ENCODE measurements around the gene IQCE. TPM values are rescaled to one million over a fixed set of nuclear protein-coding genes. Genes with fewer than 3 reads are reported as not detected.
"Not testable (repeated sequence)": the region's sequence is repeated elsewhere in the genome, so short reads cannot be mapped to it uniquely, and the experiment has no call there.

The IQCE gene
- total RNA-seq, 1 donor from 2014 or later, result 12.1 TPM

DNA sequence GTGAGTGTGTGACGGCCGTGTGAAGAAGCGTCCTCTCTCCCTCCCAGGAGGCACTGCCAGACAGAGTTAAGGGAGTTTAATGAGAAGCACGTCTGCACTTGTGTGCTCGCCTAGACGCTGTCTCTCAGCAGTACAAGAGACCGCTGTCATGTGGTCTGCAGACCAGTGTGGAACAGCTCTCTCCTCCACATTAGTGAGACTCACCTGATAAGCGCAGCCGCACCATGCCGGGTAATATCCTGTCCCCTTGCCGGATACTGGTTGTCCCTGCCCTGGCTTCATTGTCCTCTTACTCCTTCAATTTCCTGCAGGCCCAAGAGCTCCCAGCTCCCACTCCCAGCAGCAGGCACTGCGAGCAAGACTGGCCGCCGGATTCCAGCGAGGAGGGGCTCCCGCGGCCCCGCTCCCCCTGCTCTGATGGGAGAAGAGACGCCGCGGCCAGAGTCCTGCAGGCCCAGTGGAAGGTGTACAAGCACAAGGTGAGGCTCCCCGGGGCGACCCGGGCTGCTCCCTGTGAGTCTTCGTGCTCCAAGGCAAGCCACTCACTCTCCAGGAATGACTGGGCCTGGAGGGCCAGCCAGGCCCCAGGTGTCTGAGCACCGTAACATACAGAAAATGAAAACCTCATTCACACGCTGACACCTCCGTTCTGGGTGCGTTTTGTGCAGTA is 39.5 kb downstream of the IQCE start:
- no peak for DNase-seq (ENCODE audit: low read depth)

DNA sequence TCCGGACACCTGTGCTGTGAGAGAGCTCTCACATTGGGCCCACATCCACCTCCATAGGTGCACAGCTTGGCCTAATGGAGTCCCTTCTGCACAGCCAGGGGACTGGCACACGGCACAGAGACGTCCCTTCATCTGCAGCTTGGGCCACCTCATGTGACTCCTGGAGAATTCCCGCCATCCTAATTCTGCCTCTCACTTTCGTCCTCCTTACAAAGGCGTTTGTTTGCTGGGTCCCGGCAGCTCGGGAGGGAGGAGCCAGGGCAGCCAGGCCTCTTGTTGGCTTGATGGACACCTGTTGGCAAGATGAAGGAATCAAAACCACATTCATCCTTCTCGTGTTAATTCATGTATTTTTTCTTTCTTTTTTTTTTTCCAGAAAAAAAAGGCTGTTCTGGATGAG is 42.3 kb downstream of the IQCE start:
- no peak for DNase-seq (ENCODE audit: low read depth)

DNA sequence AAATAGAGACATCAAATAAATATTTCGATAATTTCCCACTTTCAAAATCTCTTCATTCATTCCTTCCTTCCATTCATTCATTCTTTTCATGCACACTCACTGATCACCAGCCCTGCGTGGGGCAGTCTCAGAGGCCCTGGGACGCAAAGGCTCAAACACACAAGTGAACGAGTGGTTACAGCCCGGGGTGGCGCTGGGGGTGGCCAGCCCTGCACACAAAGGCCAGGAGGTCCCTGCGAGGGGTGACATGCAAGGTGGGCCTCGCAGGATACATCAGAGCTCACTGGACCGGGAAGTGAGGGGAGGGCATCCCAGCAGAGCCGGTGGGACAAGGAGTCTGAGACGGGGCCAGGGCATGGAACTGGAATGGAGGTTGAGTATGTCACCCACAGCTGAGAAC is 43.1 kb downstream of the IQCE start:
- DNase-seq (ENCODE audit: low read depth), result no peak

DNA sequence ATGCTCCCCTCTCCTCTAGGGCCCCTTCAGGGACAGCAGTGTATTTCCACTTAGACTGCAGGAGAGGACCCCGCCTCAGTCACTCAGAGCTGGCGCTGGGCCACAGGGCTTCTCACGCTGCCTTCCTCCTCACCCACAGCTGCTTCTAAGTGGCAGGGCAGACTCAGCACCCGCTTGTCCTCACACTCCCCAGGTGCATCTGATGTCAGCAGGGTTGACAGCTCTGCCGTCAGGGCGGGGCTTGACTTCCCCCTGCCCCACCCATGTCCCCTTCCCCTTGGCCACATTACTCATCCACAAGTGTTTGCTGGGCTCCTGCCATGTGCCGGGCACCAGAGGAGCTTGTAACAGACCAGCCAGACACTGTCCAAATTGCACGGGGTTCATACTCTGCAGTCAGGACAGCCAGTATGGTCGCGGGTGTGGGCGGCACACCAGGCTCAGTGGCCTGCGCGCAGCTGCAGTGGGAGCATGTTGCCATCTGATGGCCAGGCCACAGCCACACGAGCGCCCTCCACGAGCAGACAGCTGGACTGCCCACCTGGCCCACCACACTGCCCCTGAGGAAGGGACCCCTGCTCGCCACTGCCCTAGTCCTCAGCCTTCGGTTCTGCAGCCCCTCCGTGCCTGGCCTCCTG is 43.7 kb downstream of the IQCE start:
- DNase-seq (ENCODE audit: low read depth), result peak; percentile 62

DNA sequence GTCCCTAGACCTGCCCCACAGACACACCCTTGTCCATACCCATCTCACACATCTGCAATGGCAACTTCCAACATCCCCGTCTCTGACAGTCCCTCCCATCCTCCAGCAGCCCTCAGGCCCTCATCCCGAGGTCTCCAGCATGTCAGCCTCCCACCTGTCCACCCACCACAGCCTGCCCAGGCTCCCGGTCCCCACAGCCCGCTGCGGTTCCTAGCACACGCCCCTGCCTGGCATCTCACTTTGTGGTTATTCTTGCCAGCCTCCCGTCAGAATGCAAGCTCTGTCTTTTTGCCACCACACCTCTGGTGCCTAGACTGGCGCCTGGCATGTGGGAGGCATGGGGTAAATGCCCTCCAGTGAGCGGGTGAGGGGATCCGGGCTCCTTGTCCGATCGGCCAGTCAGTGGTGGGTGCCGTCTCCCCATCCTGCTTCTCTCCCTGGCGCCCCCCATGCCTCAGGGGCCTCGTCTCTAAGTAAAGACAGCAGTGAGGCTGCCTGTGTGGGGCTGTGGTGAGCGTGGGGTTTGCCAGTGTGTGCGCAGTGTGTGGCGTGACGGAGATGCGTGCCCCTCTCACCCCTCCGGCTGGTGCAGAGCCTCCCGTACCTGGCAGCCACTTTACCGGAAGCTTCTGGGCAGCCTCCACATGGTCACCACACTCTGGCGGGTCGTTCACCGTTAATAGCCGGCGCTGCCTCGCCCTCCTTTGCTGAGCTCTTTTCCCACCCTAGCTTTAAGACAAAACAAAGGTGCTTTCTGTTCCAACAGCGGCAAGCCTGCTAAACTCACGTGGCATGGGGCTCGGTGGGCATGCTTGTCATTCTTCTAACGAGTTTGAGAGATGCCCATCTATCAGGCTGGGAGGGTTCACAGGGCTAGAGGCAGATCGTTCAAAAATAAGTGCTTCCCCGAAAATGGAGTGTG is 44.5 kb downstream of the IQCE start:
- DNase-seq (ENCODE audit: low read depth), result peak; percentile 75

DNA sequence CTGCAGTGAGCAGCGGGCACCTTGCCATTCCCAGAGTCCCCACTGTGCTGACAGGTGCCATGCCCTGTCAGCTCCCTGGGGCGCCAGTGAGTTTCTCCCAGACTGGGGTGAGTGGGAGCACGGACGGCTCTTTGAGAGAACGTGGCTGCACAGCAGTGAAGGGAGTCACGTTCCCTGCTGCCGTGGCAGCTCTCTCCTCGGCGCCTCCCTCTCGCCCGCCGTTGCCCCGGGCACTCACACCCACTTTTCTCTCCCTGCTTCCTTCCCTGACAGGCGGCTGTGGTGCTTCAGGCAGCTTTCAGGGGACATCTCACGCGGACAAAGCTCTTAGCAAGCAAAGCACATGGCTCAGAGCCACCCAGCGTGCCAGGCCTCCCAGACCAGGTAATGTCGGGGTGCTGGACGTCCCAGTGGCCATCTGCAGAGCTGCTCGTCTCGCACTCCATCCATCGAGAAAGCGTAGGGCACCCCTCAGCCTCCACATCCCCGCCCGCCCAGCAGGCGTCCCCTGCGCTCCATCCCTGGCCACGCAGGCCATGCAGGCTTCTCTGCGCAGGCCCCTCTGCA is 45.9 kb downstream of the IQCE start:
- no peak for DNase-seq (ENCODE audit: low read depth)

DNA sequence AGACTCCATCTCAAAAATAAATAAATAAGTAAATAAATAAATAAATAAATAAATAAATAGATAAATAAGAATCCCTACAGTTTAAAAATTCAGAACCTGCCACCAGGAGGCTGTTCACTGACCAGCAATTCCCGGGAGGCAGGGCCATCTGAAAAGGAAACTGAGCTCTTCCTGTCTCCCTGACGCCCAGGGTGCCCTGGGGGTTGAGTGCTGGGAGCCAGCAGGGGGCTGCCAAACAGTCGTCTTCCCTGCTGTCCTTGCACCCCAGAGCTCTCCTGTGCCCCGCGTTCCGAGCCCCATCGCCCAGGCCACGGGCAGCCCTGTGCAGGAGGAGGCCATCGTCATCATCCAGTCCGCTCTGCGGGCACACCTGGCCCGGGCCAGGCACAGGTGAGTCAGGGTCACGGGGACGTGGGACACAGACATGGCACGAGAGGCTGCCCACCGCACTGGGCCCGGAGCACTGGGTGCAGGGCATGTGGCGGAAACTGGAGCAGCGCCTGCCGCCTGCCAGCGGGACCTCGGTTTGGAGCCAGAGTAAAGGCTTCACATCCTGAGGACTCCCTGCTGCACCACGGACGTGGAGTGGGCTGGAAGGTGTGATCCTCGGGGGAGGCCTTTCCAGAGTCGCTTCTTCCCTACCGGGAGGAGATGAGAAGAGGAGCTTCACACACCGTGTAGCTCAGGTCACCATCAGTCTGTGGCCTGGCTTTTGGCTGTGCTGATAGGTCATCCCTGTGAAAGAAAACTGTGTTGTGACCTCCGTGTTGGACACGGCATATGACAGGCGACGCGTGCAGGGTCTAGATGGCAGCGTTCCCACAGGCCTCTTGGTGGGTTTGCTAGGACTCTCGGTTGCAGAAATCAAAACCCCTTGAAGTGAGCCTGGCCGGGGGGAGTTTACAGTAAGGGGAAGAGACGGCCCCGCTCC is 47.1 kb downstream of the IQCE start:
- DNase-seq (ENCODE audit: low read depth), result no peak

DNA sequence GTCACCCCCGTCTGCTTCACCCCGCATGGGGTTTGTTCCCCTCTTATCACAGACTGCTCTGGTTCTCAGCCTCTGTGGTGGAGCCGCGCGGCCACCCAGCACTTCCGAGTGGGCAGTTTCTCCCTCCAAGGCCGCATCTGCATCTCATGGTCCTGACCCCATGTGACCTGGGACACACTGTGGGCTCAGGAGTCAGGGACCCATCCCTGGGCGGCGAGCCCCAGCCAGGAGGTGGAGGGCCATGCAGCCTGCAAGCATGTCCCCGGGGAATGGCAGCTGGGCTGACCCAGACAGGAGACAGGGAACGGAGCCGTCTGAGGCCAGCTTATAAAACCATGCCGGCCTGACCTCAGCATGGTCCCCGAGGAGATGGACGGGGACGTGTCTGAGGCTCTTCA is 47.8 kb downstream of the IQCE start:
- DNase-seq (ENCODE audit: low read depth), result no peak

DNA sequence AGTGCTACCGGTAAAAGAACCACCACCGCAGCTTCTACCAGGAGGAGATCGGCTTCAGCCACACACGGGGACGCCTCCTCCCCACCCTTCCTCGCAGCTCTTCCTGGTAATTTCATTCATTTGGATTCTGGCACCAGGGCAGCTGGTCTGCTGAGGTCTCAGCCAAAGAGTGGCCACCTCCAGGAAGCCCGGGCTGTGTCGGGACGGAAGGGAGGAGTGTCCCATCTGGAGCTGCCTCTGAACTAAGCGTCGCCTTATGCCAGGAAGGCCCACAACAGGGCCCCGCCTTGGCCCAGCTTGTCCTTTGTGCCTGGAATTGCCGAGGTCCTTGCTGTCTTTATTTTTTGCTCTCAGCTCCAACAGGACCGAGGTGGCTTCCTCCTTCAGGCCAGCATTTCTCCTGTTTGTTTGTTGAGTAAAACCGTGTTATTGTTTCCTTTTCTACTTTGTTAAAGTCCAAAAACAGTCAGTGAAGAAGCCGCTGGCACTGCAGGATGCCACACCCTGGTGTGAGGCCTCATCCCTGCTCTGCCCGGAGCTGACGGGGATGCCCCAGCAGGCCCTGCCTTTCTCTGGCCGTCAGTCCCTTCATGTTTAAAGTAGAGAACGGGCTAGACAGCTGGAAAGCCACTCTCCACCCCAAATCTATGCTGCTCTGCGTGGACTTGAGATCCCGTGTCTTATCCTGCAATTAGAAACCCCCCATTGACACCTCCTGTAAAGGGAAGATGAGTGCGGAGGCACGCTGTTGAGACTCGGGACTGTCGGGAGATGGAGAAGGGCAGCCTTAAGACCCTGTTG is 48.5 kb downstream of the IQCE start:
- DNase-seq (ENCODE audit: low read depth), result no peak

DNA sequence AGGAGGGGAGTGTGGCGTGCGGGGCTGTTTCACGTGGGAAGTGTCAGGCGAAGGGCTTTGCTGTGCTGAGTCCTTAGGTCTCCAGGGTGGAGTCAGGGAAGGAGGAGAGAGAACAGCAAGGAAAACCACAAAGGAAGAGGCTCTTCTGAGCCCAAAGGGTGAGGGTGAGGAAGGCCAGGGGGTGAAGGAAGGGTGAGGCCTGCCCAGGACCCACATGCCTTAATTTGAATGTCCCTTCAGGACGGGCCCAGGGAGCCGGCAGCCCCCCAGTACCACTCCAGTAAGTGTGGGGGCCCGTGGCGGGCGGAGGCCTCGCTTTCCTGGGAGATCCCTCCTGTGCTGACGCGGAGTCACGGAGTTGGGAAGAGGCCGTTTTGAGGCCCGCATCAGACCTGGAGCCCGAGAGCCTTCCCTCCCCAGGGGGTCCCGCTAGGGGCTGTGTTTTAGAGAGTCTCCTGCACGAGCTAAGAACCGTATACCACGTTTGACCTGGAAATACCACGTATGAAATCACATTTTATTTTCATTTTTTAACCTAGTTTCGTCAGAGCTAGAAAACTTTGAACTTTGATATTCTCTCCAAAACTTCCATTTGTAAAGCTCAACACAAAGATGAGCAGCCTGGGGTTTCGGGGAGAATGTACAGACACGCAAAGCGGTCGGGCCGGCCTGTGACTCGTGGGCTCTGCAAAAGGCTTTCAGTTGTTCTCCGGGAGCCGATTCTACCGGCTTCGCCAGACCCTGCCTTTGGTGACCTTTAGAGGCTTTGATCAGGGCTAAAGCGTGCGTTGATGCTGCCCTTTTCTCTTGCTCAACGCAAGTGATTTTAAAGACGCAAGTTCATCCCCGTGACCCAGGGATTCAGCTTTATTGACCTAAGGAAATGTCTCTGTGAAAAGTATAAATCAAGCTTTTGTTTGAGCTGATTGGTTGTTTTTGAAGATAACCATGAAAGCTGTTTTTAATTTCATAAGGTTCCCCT is 49.4 kb downstream of the IQCE start:
- no peak for DNase-seq (ENCODE audit: low read depth)

DNA sequence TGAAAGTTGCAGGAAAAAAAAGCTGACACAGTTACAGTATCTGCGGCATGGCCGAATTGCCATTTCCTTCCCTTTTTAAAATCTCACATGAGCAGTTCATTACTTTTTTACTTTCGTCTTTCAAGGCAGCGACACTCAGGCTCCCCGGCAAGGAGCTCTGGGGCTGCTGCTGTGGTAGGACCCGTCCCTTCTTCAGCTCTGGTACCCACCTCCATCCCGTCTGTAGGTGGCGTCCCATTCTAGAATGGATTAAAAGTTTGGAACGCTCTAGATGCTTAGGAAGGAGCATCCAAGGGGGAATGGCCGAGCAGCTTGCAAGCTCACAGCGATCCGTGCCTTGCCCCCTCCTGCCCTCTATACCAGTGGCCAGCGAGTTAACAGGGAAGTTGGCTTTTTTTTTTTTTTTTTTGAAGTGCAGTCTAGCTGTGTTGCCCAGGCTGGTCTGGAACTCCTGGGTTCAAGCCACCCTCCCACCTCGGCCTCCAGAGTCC is 50.2 kb downstream of the IQCE start:
- DNase-seq (ENCODE audit: low read depth), result no peak

DNA sequence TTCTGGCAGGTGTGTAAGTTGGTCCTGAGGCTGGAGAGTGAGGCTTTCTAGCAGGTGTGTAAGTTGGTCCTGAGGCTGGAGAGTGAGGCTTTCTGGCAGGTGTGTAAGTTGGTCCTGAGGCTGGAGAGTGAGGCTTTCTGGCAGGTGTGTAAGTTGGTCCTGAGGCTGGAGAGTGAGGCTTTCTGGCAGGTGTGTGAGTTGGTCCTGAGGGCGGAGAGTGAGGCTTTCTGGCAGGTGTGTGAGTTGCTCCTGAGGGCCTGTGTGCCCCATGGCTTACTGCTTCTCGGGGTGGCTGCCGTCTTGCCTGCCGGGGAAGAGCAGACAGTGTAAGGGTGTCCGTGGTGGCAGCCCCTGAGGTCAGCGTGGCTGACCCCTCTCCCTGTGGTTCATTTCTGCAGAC is 50.9 kb downstream of the IQCE start:
- not testable (repeated sequence) for DNase-seq (ENCODE audit: low read depth)

DNA sequence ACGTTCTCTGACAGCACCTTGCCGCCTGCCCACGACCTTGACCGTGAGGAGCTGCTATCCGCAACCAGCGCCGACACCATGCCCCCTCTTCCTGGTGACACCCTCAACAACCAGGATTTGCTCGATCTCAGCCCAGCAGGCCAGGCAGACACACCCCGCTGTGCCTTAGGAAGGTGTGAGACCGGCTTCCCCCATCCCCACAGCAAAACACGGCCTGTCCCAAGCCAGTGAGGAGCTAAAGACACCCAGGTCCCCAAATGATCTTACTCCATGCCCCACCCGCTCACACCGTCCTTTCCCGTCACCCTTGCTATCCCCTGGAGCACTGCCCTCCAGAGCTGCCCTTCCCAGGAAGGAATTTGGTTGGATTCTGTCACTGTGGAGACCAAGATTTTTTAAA is 51.7 kb downstream of the IQCE start:
- no peak for DNase-seq (ENCODE audit: low read depth)

DNA sequence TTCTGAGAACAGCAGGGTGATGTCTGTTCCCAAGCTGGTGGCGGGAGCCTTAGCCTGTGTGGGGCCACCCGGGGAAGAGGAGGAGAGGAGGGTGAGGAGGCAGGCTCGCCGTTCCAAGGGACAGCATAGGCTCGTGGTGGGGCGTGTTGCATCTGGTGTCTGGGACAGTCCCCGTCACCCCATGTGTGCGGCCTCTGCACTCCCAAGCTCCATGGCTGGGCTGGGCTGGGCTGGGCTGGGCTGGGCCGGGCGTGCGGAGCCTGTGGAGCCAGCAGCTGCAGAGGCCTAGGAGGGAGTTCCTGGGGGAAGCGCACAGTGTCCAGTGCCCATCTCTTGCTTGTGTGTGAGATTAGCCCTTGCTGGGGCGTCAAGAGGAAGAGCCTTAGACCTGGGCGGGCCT is 52.1 kb downstream of the IQCE start:
- DNase-seq (ENCODE audit: low read depth), result peak; percentile 46

DNA sequence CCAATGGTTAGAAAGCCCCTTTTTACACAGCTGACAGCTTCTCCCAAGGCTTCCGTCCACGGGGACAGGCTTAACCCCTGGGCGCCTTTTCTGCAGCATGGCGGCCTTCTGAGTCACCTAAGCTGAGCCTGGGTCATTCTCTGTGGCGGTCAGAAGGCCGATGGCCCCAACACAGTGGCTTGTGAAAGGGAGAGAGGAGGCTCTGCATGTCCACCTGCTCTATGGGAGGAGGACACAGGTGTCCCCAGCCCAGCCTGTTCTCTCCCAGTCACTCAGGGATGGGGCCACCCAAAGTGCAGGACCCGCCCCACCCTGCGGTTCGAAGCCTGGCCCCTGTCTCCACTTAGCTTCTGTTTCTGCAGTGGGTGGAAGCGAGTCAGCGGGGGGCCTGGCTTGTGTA is 52.6 kb downstream of the IQCE start:
- no peak for DNase-seq (ENCODE audit: low read depth)

DNA sequence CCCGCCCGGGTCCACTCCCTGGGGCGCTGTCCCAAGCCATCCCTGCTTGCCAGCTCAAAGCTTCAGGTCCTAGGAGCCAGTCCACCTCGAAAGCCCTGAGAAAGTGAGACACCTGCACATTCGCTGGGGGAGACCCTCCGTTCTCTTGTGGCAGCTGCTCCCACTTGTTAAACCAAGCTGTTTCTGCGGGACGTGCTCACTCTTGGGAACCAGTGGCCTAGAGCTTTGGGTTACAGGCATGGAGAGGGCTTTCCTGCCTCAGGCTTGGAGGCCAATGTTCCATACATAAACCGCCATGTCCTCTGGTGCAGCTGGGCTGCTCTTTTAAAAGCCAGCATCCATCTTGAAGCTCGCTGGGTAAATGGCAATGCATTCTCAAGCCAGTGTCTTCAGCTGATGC is 53.1 kb downstream of the IQCE start:
- DNase-seq (ENCODE audit: low read depth), result no peak

DNA sequence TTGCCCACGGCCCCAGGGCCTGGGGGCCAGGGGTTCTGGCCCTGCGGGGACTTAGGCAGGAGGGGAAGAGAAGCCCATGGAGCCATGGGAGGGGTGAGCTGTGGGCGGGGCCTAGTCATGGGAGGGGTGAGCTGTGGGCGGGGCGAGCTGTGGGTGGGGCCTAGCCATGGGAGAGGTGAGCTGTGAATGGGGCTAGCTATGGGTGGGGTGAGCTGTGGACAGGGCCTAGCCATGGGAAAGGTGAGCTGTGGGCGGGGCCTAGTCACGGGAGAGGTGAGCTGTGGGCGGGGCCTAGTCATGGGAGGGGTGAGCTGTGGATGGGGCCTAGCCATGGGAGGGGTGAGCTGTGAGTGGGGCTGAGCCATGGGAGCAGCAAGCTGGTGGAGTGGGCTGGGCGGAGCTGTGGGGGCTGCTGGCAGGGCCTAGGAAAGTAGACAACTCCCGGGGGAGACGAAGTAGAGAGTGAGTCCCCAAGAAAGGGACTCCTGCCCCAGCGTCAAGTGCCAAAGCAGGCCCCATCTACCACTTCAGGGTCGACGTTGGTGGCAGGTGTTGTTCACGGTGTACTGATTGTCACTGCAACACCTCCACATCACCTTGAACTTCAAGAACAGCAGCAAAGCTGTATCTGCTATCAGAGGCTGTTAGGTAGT is 53.8 kb downstream of the IQCE start:
- no peak for DNase-seq (ENCODE audit: low read depth)
